ACC112 (cell line): ENCODE measurements around the gene ZNF48.
"Not testable (repeated sequence)": the region's sequence is repeated elsewhere in the genome, so short reads cannot be mapped to it uniquely, and the experiment has no call there.

Experiments
- H2AFZ ChIP-seq: fragments of 200-600 bp; sonication (generic); one replicate; pipeline ENCODE4 v1.6.0; 2017; ENCODE audit warnings: antibody characterized with exemption, low read length; ENCODE audit not compliant: unreplicated experiment
- H3K27ac ChIP-seq: fragments of 200-600 bp; sonication (generic); 2 replicates; pipeline ENCODE4 v1.5.1; 2014; ENCODE audit warnings: low read depth, mild to moderate bottlenecking, antibody characterized with exemption, low read length, moderate library complexity
- H3K27me3 ChIP-seq: fragments of 200-600 bp; sonication (generic); 2 replicates; pipeline ENCODE4 v1.6.1; 2014; ENCODE audit warnings: mild to moderate bottlenecking, antibody characterized with exemption, low read length, moderate library complexity, mixed read lengths; ENCODE audit not compliant: insufficient read depth
- H3K36me3 ChIP-seq: fragments of 200-600 bp; sonication (generic); 2 replicates; pipeline ENCODE4 v1.6.1; 2016; ENCODE audit warnings: mild to moderate bottlenecking, antibody characterized with exemption, low read length, moderate library complexity, mixed read lengths; ENCODE audit not compliant: insufficient read depth
- H3K4me1 ChIP-seq: fragments of 200-600 bp; sonication (generic); one replicate; pipeline ENCODE4 v1.6.1; 2016; ENCODE audit warnings: low read length, mixed read lengths; ENCODE audit not compliant: insufficient read depth, unreplicated experiment, control insufficient read depth
- H3K4me3 ChIP-seq: fragments of 200-600 bp; sonication (generic); 2 replicates; pipeline ENCODE4 v1.5.1; 2014; ENCODE audit warnings: mild to moderate bottlenecking, low read depth, low read length
- H3K79me2 ChIP-seq: fragments of 200-600 bp; sonication (generic); one replicate; pipeline ENCODE4 v1.6.0; 2016; ENCODE audit warnings: low read length; ENCODE audit not compliant: control insufficient read depth, unreplicated experiment, insufficient read depth

Gene ZNF48

GRCh38 chr16:30396627-30397026 lies 1.4 kb downstream of the ZNF48 start:
- H3K79me2 ChIP-seq, H3K27ac ChIP-seq, H3K27me3 ChIP-seq, H3K36me3 ChIP-seq, H2AFZ ChIP-seq: not testable (repeated sequence)
- Histone ChIP-seq H3K4me1 (peaks cover 14% of the 10 kb centered on the region), H3K4me3 (peak overlapping the region; percentile 99)

DNA sequence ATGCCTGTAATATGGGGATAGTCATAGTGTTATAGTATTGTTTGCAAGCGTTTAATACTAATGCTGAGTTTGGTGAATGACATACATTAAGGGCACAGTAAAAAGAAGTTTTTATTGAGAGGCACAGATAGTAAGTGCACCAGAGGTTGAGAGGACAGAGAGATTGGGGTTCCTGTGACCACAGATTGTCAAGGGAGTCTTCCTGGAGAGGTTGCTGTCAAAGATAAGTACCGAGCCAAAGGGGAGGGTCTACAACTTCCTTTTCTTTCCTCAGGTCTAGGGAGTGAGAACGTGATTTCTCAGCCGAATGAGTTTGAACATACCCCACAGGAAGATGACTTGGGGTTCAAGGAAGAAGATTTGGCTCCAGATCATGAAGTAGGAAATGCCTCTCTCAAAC lies 1.8 kb downstream of the ZNF48 start:
- H3K4me3 ChIP-seq: no peak overlapping the region
- peaks cover 14% of the 10 kb centered on the region for H3K4me1 ChIP-seq
- H2AFZ ChIP-seq: no peak overlapping the region
- H3K27ac ChIP-seq: no peak overlapping the region
- H3K27me3 ChIP-seq: no peaks in the 10 kb centered on the region
- no peaks in the 10 kb centered on the region for H3K36me3 ChIP-seq
- H3K79me2 ChIP-seq: peaks cover 4% of the 10 kb centered on the region

DNA sequence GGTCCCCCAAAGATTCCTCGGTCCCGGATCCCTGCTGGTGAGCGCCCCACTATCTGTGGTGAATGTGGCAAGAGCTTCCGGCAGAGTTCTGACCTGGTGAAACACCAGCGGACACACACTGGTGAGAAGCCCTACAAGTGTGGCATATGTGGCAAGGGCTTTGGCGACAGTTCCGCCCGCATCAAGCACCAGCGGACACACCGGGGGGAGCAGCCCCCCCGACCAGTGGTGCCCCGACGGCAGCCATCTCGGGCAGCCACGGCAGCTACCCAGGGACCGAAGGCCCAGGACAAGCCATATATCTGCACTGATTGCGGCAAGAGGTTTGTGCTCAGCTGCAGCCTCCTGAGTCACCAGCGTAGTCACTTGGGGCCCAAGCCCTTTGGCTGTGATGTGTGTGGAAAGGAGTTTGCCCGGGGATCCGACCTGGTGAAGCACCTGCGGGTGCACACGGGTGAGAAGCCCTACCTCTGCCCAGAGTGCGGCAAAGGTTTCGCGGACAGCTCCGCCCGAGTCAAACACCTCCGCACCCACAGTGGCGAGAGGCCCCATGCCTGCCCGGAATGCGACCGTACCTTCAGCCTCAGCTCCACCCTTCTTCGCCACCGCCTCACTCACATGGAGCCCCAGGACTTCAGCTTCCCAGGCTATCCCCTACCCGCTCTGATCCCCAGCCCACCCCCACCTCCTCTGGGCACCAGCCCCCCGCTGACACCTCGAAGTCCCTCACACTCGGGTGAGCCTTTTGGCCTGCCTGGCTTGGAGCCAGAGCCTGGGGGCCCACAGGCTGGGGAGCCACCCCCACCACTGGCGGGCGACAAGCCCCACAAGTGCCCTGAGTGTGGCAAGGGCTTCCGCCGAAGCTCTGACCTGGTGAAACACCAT lies 2.8 kb downstream of the ZNF48 start:
- peaks cover 4% of the 10 kb centered on the region for H3K79me2 ChIP-seq
- no peaks in the 10 kb centered on the region for H3K36me3 ChIP-seq
- H3K4me1 ChIP-seq: peaks cover 14% of the 10 kb centered on the region
- no peak overlapping the region for H2AFZ ChIP-seq
- H3K4me3 ChIP-seq: no peak overlapping the region
- no peaks in the 10 kb centered on the region for H3K27me3 ChIP-seq
- H3K27ac ChIP-seq: no peak overlapping the region

DNA sequence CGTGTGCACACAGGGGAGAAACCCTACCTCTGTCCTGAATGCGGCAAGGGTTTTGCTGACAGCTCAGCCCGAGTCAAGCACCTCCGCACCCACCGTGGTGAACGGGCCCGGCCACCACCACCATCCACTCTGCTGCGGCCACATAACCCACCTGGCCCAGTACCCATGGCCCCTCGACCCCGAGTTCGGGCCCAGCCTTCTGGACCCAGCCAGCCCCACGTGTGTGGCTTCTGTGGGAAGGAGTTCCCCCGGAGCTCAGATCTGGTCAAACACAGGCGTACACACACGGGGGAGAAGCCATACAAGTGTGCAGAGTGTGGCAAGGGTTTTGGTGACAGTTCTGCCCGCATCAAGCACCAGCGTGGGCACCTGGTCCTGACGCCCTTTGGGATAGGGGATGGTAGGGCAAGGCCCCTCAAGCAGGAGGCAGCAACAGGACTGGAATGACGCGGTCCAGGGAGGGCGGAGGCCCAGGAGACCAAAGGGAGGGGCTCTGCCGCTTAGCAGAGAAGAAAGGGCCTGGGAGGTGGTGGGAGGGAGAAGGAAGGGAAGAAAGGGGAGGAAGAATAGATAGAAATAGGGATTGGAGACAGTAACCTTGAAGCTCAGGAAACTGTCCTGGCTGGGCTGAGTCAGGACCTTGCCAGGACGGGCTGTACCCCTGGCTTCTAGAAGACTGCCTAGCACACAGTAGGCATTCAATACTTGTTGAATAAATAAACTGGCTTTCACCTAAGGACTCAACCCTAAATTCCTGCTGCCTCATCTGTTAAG lies 3.6 kb downstream of the ZNF48 start:
- no peaks in the 10 kb centered on the region for H3K27me3 ChIP-seq
- H3K4me1 ChIP-seq: peaks cover 14% of the 10 kb centered on the region
- H3K27ac ChIP-seq: no peak overlapping the region
- no peaks in the 10 kb centered on the region for H3K36me3 ChIP-seq
- H3K79me2 ChIP-seq: peaks cover 4% of the 10 kb centered on the region
- no peak overlapping the region for H3K4me3 ChIP-seq
- H2AFZ ChIP-seq: no peak overlapping the region

DNA sequence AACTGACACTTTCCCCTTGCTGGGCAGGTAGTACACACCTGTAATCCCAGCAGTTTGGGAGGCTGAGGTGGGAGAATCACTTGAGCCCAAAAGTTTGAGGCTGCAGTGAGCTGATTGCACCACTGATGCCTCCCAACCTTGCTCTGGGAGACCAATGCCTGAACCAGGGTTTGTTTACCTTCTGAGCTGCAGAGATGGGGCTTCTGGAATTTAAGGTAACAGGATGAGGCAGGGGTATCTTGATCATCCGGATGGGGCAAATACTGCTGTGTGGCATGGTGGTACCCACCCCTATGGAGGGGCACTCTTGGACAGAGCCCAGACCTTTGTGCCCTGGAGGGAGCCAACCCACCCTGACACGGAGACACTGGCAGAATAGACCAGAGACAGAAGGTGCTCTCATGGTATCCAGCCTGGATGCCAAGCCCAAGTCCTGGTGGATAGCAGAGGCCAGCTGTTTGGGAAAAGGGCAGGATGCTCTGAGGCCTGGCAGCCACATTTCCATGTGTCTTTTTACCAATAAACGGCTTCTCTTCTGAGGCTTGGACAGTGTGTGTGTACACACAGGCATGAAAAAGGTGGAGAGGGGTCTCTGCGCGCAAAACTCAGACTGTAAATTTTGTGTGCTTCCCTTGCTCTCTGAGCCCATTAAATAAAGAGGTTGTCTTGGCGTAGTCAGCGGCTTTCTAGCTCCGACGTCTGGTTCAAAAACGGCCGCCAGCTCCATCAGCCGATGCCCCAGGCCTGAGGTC lies 4.4 kb downstream of the ZNF48 start:
- peaks cover 4% of the 10 kb centered on the region for H3K79me2 ChIP-seq
- peak overlapping the region; percentile 79 for H2AFZ ChIP-seq
- H3K4me3 ChIP-seq: peak overlapping the region; percentile 80
- peaks cover 11% of the 10 kb centered on the region for H3K4me1 ChIP-seq
- H3K27ac ChIP-seq: peak overlapping the region; percentile 87
- no peaks in the 10 kb centered on the region for H3K36me3 ChIP-seq
- no peaks in the 10 kb centered on the region for H3K27me3 ChIP-seq

DNA sequence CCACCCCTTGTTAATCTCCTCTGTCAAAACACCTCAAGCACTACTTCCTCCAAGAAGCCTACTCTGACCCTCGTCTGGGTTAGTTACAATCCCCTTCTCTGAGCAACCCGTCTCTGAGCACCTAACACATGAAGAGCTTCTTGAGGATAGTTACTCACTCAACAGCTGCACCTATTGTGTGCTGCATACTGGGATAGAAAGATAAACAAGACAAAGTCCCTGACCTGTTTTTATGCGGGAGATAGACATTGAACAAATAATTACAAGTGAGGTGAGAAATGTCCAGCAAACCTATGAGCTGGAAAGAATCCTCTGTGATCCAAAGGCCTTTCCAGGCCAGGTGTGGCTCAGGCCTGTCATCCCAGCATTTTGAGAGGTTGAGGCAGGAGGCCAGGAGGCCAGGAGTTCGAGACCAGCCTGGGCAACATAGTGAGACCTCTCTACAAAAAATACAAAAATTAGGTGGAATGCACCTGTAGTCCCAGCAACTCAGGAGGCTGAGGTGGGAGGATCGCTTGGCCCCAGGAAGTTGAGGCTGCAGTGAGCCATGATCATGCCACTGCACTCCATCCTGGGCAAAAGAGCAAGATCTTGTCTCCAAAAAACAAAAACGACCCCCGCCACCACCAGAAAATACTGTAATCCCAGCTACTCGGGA lies 6.7 kb downstream of the ZNF48 start:
- Histone ChIP-seq H3K36me3 (no peaks in the 10 kb centered on the region), H3K4me3 (no peak overlapping the region), H3K4me1 (peaks cover 11% of the 10 kb centered on the region), H3K79me2 (peaks cover under 1% of the 10 kb centered on the region), H3K27me3 (no peaks in the 10 kb centered on the region), H2AFZ (no peak overlapping the region), H3K27ac (no peak overlapping the region)

GRCh38 chr16:30406795-30407101 lies 11.5 kb downstream of the ZNF48 start:
- H2AFZ ChIP-seq: peak overlapping the region; percentile 96
- peaks cover 21% of the 10 kb centered on the region for H3K4me1 ChIP-seq
- peak overlapping the region; percentile 83 for H3K4me3 ChIP-seq
- peaks cover 8% of the 10 kb centered on the region for H3K79me2 ChIP-seq
- H3K27ac ChIP-seq: peak overlapping the region; percentile 68
- no peaks in the 10 kb centered on the region for H3K36me3 ChIP-seq
- H3K27me3 ChIP-seq: no peaks in the 10 kb centered on the region

- H2AFZ ChIP-seq: peak within 1 kb of the TSS; percentile 96
- peaks cover 8% of the 10 kb centered on the region for H3K79me2 ChIP-seq
- H3K4me3 ChIP-seq: peak within 1 kb of the TSS; percentile 83
- H3K4me1 ChIP-seq: peaks cover 21% of the 10 kb centered on the region
- peak within 1 kb of the TSS; percentile 68 for H3K27ac ChIP-seq
- H3K27me3 ChIP-seq: no peaks in the 10 kb centered on the region
- H3K36me3 ChIP-seq: no peaks in the 10 kb centered on the region
These were observed 12.0 kb downstream of the ZNF48 start, which contains the start of gene ZNF771 for GRCh38 chr16:30407102-30407803. Gene ZNF771 (plus strand): TSS chr16:30407606. CDS start chr16:30408054, 448 bp downstream.

- Histone ChIP-seq H3K36me3 (no peaks in the 10 kb centered on the region), H3K27ac (peak overlapping the region; percentile 68), H3K4me3 (peak overlapping the region; percentile 83), H3K4me1 (peaks cover 21% of the 10 kb centered on the region), H2AFZ (peak overlapping the region; percentile 0), H3K27me3 (no peaks in the 10 kb centered on the region), H3K79me2 (peaks cover 8% of the 10 kb centered on the region)
These were observed 12.7 kb downstream of the ZNF48 start for GRCh38 chr16:30407804-30408534.
